Measurements from ENCODE around the gene PRKG2. TPM values are rescaled to one million over a fixed set of nuclear protein-coding genes. Genes with fewer than 3 reads are reported as not detected.

The PRKG2 gene
- total RNA-seq, 3 donors from 2014 or later: 9.8 to 25.7 (median 14.4) TPM

DNA sequence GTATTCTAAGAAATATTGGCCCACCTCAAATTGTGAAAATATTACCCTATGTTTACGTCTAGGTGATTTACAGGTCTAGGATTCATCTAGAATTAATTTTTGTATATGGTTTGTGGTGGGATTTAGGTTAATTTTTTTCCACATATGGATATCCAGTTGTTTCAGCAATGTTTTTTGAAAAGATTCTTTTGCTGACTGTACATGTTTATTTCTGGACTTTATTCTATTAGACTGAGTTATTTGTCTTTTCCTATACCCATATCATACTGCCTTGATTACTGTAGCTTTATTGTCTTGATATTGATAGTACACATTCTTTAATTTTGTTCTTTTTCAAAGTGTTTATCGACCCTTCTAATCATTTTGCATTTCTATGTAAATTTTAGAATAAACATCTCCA lies 83.5 kb downstream of the PRKG2 start:
- no peak overlapping the region for H3K4me3 ChIP-seq
- H3K36me3 ChIP-seq (ENCODE audit: low read depth): no peaks in the 10 kb centered on the region
- ATAC-seq (no peak), DNase-seq (no peak)
- H3K9me3 ChIP-seq: no peaks in the 10 kb centered on the region
- H3K4me1 ChIP-seq (ENCODE audit: low read depth): no peaks in the 10 kb centered on the region
- TF ChIP-seq, protein P1, sequence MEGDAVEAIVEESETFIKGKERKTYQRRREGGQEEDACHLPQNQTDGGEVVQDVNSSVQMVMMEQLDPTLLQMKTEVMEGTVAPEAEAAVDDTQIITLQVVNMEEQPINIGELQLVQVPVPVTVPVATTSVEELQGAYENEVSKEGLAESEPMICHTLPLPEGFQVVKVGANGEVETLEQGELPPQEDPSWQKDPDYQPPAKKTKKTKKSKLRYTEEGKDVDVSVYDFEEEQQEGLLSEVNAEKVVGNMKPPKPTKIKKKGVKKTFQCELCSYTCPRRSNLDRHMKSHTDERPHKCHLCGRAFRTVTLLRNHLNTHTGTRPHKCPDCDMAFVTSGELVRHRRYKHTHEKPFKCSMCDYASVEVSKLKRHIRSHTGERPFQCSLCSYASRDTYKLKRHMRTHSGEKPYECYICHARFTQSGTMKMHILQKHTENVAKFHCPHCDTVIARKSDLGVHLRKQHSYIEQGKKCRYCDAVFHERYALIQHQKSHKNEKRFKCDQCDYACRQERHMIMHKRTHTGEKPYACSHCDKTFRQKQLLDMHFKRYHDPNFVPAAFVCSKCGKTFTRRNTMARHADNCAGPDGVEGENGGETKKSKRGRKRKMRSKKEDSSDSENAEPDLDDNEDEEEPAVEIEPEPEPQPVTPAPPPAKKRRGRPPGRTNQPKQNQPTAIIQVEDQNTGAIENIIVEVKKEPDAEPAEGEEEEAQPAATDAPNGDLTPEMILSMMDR (IDR thresholded peaks at IDR 0.05): no peak
- intact Hi-C loops (cut with DNase I, micrococcal nuclease): no loop called here

DNA sequence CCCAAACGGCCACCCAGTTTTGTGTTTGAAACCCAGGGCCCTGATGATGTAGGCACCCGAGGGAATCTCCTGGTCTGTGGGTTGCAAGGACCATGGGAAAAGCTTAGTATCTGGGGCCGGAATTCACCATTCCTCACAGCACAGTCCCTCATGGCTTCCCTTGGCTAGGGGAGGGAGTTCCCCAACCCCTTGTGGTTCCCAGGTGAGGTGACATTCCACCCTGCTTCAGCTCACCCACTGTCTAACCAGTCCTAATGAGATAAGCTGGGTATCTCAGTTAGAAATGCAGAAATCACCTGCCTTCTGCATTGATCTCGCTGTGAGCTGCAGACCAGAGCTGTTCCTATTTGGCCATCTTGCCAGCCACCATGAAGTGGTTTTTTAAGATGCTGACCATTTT lies 84.0 kb downstream of the PRKG2 start:
- ATAC-seq: no peak
- DNase-seq: no peak
- no peaks in the 10 kb centered on the region for H3K36me3 ChIP-seq (ENCODE audit: low read depth)
- no peak overlapping the region for H3K4me3 ChIP-seq
- H3K4me1 ChIP-seq (ENCODE audit: low read depth): no peaks in the 10 kb centered on the region
- TF ChIP-seq, protein P1 (IDR thresholded peaks at IDR 0.05): no peak
- no peaks in the 10 kb centered on the region for H3K9me3 ChIP-seq
- intact Hi-C loops (cut with DNase I, micrococcal nuclease): no loop called here

DNA sequence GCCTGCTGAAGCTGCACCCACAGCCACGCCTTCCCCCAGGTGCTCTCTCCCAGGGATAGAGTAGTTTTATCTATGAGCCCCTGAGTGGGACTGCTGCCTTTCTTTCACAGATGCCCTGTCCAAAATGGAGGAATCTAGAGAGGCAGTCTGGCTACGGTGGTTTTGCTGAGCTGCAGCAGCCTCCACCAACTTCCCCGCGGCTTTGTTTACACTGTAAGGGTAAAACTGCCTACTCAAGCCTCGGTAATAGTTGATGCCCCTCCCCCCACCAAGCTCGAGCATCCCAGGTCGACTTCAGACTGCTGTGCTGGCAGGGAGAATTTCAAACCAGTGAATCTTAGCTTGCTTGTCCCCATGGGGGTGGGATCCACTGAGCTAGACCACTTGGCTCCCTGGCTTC lies 84.5 kb downstream of the PRKG2 start:
- Histone ChIP-seq H3K36me3 (ENCODE audit: low read depth) (no peaks in the 10 kb centered on the region), H3K4me1 (ENCODE audit: low read depth) (no peaks in the 10 kb centered on the region), H3K9me3 (no peaks in the 10 kb centered on the region), H3K4me3 (no peak overlapping the region)
- ATAC-seq (no peak), DNase-seq (no peak)
- TF ChIP-seq, protein P1 (IDR thresholded peaks at IDR 0.05): no peak
- intact Hi-C loops (cut with DNase I, micrococcal nuclease): no loop called here

DNA sequence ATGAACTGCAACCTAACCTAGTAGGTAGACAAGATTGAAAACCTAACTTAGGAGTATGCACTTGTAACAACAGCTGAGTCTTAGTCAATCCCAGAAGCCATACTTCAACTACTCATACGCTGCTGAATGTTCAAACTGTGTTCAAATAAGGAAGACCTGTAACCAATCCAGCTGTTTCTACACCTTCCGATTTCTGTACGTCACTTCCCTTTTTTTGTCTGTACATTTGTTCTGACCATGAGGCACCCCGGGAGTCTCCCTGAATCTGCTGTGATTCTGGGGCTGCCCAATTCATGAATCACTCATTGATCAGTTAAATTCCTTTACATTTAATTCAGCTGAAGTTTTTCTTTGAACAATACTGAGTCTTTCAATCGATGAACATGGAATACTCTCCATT lies 95.0 kb downstream of the PRKG2 start:
- no peaks in the 10 kb centered on the region for H3K9me3 ChIP-seq
- H3K36me3 ChIP-seq (ENCODE audit: low read depth): no peaks in the 10 kb centered on the region
- intact Hi-C loops (cut with DNase I, micrococcal nuclease): no loop called here
- TF ChIP-seq, protein P1 (IDR thresholded peaks at IDR 0.05): no peak
- H3K4me1 ChIP-seq (ENCODE audit: low read depth): no peaks in the 10 kb centered on the region
- ATAC-seq (no peak), DNase-seq (no peak)
- H3K4me3 ChIP-seq: no peak overlapping the region

DNA sequence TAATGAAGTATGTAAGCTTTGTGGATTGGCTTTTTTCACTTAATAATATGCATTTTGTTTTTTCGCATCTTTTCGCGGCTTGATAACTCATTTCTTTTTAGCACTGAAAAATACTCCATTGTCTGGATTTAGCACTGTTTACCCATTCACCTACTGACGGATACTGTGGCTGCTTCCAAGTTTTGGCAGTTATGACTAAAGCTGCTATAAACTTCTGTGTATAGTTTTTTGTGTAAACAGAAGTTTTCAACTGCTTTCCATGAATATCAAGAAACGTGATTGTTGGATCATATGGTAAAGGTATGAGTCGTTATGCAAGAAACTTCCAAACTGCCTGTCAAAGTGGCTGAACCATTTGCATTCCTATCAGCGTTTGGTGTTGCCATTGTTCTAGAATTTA lies 96.9 kb downstream of the PRKG2 start:
- DNase-seq (no peak), ATAC-seq (peak; percentile 63)
- no peaks in the 10 kb centered on the region for H3K36me3 ChIP-seq (ENCODE audit: low read depth)
- no peaks in the 10 kb centered on the region for H3K9me3 ChIP-seq
- H3K4me3 ChIP-seq: no peak overlapping the region
- no peaks in the 10 kb centered on the region for H3K4me1 ChIP-seq (ENCODE audit: low read depth)
- TF ChIP-seq, protein P1 (IDR thresholded peaks at IDR 0.05): no peak
- intact Hi-C loops (cut with DNase I, micrococcal nuclease): no loop called here

DNA sequence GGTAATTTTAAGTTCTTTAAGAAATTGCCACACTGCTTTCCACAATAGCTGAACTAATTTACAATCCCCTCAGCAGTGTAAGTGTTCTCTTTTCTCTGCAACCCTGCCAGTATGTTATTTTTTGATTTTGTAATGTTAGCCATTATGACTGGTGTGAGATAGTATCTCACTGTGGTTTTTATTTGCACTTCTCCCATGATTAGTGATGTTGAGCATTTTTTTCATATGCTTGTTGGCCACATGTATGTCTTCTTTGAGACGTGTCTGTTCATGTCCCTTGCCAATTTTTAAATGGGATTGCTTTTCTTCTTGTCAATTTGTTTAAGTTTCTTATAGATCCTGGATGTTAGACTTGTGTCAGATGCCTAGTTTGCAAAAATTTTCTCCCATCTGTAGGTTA lies 98.5 kb downstream of the PRKG2 start:
- DNase-seq (no peak), ATAC-seq (no peak)
- Histone ChIP-seq H3K9me3 (no peaks in the 10 kb centered on the region), H3K4me1 (ENCODE audit: low read depth) (no peaks in the 10 kb centered on the region), H3K36me3 (ENCODE audit: low read depth) (no peaks in the 10 kb centered on the region), H3K4me3 (no peak overlapping the region)
- intact Hi-C loops (cut with DNase I, micrococcal nuclease): no loop called here
- TF ChIP-seq, protein P1 (IDR thresholded peaks at IDR 0.05): no peak

All from mucosa of descending colon (tissue), 3 donors.